Esophagus muscularis mucosa (tissue), 4 donors: ENCODE results near the gene SLC39A7.

Experiments used
- EP300 ChIP-seq: sonication (generic); formaldehyde crosslinking; IDR thresholded peaks from one replicate; pipeline ENCODE4 v1.6.1; 2017; ENCODE audit warnings: antibody characterized with exemption
- POLR2A ChIP-seq: fragments of 450-650 bp; IDR thresholded peaks from one replicate; pipeline ENCODE4 v1.6.1; 2017; ENCODE audit warnings: antibody characterized with exemption, moderate library complexity, mild to moderate bottlenecking, low read depth
- POLR2AphosphoS5 ChIP-seq, 2 donors: sonication (generic); formaldehyde crosslinking; IDR thresholded peaks; one replicate each; pipeline ENCODE4 v1.6.1; 2017; ENCODE audit warnings: antibody characterized with exemption in 2 of 2
- TF ChIP-seq, protein P1 (sequence below), 3 experiments: fragments of 200-600 bp in 2 of 3; fragments of 450-650 bp in 1 of 3; sonication (generic) in 2 of 3; IDR thresholded peaks; one replicate each; pipeline ENCODE4 v1.5.1; 2017 to 2019; ENCODE audit warnings: antibody characterized with exemption in 3 of 3, mild to moderate bottlenecking in 2 of 3, moderate library complexity in 1 of 3

DNA sequence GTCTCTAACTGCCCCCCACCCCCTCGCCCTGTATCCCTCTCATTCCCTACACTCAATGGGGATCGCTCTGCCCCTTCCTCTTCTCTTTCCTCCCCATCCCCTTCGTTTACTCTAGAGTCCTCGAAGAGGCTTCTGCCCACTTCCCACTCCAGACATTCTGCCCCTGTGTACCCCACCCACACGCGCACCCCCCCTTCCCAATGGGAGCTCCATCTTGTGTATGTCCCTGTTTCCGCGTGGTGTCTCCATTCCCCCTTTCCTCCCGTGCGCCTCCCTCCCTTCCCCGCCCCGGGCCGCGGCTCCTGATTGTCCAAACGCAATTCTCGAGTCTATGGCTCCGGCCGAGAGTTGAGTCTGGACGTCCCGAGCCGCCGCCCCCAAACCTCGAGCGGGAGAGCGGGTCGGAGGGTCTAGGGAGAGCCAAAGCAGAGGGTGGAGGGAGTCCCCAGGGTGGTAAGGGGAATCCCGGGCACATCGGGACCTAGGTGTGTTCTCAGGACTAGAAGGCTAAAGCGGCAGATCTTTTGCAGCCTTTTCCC, 7.0 kb downstream of the SLC39A7 start:
- TF ChIP-seq, protein P1, sequence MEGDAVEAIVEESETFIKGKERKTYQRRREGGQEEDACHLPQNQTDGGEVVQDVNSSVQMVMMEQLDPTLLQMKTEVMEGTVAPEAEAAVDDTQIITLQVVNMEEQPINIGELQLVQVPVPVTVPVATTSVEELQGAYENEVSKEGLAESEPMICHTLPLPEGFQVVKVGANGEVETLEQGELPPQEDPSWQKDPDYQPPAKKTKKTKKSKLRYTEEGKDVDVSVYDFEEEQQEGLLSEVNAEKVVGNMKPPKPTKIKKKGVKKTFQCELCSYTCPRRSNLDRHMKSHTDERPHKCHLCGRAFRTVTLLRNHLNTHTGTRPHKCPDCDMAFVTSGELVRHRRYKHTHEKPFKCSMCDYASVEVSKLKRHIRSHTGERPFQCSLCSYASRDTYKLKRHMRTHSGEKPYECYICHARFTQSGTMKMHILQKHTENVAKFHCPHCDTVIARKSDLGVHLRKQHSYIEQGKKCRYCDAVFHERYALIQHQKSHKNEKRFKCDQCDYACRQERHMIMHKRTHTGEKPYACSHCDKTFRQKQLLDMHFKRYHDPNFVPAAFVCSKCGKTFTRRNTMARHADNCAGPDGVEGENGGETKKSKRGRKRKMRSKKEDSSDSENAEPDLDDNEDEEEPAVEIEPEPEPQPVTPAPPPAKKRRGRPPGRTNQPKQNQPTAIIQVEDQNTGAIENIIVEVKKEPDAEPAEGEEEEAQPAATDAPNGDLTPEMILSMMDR (IDR thresholded peaks at IDR 0.05), result no peak
- no peak for TF ChIP-seq POLR2AphosphoS5 (IDR thresholded peaks at IDR 0.05)
- no peak for TF ChIP-seq POLR2A
- TF ChIP-seq EP300, result no peak
